ENCODE measurements around the gene FCGR1A.
"Not testable (repeated sequence)": the region's sequence is repeated elsewhere in the genome, so short reads cannot be mapped to it uniquely, and the experiment has no call there.

Gene FCGR1A

DNA sequence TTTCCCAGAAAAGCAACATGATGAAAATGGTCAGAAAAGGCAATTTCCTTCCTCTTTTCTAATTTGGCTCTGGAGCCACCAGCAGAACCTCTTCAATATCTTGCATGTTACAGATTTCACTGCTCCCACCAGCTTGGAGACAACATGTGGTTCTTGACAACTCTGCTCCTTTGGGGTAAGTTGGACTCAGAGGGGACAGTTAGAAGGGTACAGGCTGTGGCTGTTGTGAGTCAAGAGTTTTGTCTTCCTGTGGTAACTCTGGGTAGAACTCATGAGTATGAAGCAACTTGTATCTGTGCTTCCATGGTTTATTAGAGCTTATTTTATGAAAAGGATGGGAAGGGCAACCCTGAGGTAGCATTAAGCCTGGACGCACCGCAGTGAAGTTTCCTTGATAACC is at the start of gene FCGR1A:
Gene FCGR1A (plus strand): TSS at position 95 of the 400 bp plus-strand sequence. CDS start 50 bp downstream, at position 145.
- DNase-seq = not testable (repeated sequence)

DNA sequence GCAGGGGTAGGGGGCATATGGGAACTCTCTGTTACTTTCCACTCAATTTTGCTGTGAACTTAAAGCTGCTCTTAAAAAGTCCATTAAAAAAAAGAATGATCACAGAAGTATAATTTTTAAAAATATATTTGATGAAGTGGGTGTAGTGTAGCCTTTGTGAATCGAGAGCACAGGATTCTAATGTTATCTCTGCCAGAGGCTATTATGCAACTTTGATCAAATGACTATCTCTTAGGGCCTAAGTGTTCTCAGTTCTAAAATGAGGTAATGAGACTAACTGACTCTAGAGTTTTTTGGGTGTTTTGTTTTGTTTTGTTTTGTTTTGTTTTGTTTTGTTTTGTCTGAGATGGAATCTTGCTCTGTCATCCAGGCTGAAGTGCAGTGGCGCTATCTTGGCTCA is 49.7 kb upstream of the FCGR1A start:
- DNase-seq = not testable (repeated sequence)

DNA sequence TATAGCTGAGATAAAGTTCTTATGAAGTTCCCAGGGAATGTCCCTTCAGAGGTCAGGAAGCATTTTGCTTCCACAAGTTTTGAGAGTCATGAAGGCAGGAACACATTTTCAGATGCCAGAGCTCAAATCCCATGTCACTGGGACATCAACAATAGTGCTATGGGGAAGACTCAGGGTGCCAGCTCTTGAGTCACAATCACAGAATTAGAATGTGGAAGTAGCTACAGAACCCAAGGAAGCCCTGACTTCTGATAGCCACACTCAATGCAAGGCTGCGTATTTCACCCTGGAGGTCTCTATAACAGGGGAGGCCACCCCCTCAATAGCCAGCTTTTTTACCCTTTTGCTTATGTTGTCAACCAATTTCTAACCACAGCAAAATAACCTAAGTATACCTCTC is 47.8 kb upstream of the FCGR1A start:
- not testable (repeated sequence) for DNase-seq

DNA sequence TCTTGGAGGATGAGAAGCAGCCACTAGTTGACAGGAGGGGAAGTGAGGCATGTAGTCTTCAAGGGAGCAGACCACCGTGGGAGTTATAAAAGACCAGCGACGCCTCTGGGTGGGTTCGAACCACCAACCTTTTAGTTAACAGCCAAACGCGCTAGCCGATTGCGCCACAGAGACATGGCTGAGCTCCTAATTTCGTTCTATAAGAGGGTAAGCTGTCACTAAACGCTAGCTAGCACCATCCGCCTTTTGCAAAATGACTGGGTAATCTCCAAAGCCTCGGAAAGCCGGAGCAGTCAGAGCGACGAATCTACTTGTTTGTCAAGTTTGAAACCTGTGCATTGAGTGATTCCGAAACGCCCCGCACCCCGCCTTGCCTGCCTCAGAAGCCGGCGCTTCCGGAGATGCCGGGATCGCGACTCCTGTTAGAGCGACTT is 42.3 kb upstream of the FCGR1A start:
- DNase-seq = not testable (repeated sequence)

DNA sequence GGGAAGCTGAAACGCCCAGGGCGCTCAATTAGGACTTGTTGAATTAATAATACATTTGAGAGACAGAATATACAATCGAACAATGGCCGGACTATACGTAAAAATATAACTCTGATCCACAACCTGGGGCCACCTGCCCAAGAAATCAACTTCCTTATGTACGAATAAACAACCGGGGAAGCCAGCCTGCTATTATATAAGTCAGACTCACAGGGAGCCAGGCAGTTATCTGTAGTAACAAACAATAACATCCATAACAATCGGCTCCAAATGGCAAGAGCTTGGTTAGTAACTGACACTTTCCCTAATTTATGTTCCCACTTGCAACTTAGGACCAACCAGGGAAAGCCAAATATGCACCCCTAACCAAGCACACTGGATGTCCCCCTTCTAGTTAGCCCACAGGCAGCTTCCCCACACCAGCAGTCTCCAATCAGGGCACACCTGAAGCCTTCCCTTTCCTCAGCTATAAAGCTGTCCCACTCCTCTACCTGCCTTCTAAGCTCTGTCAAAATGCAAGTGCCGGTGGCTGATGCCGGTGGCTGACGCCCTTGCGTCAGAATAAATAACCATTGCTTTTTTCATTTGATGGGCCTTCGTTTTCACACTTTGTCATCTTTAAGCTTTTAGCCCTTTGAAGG is 41.8 kb upstream of the FCGR1A start:
- DNase-seq = not testable (repeated sequence)

DNA sequence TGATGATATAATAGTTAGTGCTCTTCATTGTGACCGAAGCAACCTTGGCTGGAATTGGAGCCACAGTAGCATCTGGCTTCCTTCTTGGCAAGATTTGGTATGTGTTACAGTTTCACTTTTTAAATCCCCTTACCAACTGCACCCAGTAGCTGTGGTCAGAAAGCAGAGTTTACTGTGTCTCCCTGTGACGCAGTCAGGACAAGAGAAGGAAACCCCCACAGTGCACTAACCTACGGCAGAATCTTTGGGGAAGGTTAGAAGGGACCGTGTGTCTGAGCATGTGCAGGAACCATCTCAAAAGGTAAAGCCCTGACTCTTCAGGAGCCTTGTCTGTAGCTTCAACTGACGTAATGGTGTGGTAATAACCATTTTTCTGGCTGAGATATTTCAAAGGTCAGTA is 40.6 kb upstream of the FCGR1A start:
- not testable (repeated sequence) for DNase-seq

DNA sequence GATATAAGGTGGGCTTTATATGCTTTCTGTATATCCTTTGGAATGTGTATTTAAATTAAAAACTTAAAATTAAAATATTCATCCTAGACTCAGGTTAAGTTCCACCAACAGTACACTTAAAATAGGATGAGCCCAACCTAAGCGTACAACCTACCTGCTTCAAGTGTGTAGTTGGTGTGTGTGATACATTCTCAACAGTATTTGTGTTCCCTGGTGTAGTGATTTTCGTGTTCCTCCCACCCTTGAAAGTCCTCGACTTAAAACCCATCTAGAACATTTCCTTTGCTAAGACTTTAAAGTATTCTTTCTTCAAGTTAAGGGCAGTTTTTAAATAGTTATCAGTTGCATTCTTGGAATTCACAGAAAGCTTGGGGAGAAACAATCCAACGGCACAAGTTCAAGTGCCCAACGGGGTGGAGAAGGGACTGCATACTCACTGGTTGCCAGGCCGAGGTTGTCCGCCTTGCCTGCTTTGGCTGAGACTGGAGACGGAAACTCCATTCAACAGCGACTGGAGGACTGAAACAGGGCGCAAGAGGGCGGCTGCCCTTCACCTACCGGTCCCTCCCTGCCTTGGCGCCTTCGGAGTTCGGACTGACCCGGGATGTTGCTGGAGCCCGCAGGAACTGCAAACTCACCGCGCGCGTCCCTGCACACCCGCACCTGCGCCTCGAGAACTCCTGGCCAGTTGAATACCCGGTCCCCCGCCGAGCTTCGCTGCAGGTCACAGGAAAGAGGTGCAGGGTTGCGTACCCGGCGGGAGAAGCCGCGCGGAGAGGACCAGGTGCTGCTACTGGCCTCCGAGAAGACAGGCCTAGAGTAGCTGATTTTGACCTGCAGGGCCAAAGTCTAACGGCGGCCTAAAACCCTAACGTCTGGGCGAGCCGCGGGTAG is 35.8 kb upstream of the FCGR1A start:
- not testable (repeated sequence) for DNase-seq

DNA sequence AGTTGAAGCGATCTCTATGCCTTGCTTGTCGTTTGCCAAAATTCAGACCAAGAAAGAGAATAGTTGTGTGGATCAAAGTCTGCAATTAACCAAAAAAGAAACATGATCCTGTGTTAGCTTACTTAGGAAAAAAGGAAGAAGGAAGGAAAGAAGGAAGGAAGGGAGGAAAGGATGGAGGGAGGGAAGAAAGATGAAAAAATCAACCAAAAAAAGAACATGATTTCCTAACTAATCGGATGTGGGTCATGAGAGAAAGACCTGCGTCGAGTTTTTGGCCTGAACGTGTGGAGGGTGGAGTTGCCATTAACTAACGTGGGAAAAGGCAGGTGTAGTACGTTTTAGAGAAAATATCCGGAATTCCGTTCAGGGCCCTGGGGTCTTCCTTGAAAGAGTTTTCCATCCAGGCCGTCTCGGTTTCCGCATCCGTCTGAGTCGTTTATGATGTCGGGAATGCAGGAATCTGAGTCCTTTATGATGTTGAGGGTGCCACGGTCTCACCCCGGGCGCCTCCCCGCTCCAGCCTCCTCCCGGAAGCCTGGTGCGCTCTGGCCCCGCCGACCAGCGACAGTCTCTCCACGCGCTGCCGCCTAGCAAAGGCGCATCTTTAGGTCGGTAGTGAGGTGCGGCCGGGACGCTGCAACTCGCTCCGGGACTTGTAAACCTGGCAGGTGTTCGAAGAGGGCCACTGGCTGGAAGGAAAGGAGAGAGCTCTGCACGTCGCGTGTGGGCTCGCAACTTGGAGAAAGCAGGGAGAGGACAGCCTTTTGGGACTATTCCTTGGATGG is 34.9 kb upstream of the FCGR1A start:
- not testable (repeated sequence) for DNase-seq

DNA sequence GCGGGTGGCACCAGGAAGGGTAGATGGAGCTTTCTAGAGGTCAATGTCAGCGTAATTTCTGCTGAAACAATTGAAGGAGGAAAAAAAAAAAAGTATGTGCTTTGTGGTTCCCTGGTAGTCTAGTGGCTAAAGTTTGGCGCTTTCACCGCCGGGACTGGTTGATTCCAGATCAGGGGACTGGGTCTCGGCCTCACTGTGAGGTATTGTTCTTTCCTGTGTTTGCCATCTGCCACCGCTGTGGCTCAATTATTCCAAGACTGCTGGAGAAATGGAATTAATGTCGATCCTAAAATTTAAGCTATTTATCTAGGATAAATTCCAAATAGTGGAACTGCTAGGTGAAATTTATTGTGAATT is 34.4 kb upstream of the FCGR1A start:
- DNase-seq = not testable (repeated sequence)

DNA sequence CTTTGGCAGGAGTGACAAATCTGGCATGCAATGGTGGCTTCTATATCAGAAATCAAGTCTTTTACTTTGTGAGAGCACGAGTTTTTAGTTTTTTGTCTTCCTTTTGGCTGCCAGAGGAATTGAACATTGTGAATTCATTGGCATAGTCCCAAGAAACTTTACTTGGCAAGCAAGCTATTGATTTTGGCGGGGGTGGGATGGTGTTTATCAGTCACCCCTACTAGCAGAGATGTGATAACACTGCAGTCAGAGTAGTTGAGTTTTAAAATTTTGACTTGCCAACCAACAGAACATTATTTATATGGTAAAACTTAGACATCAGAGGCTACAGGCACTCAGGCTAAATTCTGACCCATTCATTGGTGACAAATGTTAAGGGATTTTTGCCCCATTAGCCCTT is 31.9 kb upstream of the FCGR1A start:
- not testable (repeated sequence) for DNase-seq

DNA sequence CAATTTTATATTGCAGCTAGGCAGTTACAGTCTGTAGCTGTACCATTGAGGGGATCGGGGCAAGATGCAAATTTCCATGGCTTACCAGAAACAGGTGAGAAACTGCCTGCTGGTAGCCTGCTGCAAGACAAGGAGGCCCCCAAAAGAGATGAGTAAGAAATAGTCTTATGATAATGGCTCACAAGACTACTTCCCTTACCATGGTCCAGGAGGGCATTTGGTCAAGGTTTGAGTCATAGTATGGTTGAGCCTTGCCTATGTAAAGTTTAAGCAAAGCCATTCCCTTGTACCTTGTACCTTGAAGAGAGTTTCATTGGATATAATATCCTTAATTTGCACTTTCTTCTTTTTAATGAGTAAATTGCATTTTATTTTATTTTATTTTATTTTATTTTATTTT is 30.3 kb upstream of the FCGR1A start:
- DNase-seq = not testable (repeated sequence)

DNA sequence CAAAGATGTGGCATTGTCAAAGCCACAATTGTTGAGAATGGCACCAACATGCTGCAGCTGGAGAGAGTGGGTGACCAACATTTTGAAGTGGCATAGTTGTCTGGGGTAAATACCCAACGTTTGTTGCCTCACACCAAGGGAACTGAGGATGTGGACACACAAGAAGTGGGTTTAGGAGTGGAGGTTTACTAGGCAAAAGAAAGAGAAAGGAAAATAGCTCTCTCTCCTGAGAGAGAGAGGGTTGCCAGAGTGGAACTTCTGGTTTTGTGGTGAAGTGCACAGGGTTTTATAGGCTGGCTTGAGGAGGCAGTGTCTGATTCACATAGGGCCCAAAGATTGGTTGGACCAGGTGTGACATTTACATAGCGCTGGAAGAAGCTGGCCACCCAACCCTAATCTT is 29.0 kb upstream of the FCGR1A start:
- not testable (repeated sequence) for DNase-seq

DNA sequence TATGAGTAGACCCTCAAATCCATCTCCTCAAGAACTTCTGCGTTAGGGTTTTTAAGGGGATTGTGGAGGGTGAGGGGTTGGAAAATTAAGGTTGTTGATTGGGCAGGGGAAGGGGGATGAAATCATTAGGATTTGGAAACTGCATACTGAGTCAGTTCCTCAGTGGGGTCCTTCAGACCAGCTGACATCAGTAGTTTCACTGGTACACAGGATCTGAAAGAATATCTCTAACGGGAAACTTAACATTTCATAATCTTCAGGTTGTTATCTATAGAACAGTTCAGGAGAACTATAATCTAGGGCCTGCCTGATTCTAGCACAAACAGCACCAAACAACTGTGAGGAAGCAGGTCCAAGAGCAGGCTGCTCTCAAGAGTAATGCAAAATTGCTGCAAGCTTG is 27.2 kb upstream of the FCGR1A start:
- DNase-seq = not testable (repeated sequence)

DNA sequence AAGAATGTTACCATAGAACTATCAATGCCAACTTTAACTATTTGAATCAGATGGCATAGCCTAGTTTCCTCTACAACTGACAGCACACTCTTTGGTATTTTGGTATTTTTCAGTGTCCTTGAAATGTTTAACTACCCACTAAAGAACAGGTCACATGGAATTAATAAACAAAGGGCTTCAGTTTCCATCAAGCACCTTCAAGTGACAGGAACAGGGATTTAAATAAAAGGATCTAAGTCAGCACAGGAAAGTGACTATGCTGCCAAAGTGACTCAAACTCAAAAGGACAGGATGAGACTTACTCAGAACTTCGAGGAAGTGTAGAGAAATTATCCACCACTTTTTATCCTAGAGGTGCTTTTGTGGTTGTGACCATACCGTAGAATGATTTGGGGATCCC is 20.2 kb upstream of the FCGR1A start:
- DNase-seq = not testable (repeated sequence)

DNA sequence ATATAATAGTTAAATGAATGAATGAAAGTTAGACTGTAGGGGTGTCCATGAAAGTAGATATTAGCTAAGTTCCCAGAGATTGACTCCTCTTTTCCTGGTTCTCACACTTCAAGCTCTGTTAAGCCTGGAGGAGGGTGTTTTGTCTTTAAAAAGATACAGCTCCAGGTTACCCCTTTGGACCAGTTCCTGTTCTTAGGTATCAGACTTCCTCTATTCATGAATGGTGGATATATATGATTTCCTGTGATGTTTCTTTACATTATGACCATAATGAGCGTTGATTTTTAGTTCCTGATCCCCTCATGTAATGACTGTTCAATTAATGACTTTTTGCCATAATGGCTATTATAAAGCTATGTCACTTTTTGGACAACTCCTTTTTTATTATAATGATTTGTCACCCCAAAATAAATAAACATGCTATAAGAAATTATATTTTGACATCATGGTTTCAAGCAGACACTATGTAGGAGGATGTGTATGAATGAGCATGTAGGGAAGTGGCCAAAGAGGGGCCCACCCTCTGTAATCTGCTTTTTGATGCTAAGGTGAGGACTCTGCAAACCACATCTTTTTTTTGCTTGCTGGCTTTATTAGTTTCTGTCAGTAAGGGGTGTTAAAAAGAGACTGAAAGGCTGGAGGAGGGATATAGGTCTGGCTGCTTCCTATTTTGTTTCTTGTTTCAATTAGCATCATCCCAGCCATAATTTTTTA is 18.2 kb upstream of the FCGR1A start:
- DNase-seq = not testable (repeated sequence)

DNA sequence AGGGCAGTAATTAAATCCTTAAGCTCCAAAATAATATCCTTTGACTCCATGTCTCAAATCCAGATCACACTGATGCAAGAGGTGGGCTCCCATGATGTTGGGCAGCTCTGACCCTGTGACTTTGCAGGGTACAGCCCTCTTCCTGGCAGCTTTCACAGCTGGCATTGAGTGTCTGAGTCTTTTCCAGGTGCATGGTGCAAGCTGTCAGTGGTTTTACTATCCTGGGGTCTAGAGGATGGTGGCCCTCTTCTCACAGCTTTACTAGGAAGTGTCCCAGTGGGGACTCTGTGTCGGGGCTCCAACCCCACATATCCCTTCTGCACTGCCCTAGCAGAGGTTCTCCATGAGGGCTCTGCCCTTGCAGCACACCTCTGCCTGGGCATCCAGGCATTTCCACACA is 16.3 kb upstream of the FCGR1A start:
- not testable (repeated sequence) for DNase-seq

DNA sequence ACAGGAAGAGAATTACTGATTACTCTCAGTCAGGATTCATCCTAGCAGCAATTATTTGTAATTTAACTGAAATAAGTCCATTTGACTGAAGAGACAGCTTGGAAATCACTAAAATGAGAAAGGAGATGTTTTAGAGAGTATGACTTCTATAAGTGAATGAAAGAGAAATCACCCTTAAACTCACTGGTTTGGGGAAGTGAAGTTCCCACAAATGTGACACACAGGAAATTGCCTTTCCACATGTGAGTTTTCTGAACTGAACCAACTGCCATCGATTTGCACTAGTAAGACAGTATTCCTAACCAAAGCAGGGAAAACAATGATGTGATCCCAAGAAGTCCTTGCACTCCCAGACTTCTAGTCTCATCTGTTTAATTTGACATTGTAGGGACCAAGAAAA is 13.3 kb upstream of the FCGR1A start:
- DNase-seq = not testable (repeated sequence)

DNA sequence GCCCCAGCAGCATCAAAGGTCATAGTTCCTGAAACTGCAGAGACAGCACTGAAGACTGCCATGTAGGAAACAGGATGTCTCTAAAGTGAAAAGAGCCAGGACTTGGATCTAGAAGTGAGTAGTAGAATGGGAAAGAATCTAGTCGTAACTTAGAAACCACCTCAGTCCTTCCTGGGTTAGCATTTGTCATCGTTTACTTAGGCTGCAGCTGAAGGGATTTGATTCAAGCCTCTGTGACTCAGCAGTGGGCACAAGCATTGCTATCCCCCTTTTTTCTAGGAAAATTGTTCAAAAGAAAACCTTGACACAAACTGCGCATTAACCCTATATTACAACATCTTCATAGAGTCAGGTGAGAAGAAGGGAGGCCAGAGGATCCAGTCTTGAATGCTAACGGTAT is 11.8 kb upstream of the FCGR1A start:
- DNase-seq = not testable (repeated sequence)

DNA sequence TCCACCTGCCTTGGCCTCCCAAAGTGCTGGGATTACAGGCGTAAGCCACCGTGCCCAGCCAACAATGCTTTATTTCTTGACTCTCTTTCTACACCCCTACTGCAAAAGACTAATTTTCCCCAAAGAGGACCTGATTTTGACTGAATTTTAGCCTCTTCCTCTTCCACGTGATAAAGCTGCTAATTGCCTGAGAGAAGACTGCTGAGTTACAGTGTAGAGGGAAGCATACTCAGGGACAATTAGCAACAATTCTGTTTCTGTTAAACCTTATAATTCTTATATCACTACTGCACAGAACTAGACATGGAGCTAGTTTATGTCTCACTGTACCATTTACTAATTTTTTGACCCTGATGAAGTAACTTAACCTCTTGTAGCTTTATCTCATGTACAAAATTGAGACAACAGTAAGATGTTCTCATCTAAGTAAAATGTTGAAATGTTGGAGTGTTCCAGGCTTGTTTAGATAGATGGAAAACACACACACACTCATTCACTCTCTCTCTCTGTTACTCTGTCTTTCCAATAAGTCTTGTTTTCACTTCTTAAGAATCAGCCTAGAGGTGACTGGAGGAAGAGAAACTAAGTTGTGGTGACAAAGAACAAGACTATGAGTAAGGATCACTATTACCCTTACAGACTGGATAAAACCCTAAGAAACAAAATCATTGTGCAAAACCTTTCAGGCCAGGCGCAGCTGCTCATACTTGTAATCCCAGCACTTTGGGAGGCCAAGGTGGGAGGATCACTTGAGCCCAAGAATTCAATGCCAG is 10.7 kb upstream of the FCGR1A start:
- not testable (repeated sequence) for DNase-seq

DNA sequence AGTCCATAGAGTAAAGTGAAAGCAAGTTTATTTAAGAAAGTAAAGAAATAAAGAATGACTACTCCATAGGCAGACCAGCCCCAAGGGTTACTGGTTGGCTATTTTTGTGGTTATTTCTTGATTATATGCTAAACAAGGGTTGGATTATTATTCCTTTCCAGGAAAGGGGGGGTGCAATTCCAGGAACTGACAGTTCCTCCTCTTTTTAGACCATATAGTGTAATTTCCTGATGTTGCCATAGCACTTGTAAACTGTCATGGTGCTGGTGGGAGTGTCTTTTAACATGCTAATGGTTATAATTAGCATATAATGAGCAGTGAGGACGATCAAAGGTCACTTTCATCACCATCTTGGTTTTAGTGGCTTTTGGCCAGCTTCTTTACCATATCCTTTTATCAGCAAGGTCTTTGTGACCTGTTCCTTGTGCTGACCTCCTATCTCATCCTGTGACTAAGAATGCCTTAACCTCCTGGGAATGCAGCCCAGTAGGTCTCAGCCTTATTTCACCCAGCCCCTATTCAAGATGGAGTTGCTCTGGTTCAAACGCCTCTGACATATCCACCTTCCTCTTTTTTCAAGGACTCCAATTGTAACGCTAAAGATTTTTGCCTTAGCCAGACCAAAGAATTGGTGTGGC is 6.9 kb upstream of the FCGR1A start:
- not testable (repeated sequence) for DNase-seq

DNA sequence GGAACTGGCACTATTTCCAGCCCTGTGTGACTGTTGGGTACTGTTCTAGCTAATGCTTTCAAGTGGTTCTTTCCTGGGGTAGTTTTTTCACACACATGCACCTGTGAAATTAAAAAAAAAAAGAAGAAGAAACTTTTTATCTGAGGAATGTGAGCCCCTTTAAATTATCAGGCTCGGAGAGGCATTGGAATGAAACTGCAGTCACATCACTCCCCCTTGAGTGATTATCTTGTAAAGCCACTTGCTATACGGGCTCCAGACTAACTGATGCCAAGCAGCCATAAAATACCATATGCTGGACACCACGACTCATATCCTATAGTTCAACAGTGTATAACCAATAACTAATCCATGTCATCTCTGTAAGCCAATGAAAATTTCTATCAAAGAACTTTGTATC is 5.4 kb upstream of the FCGR1A start:
- DNase-seq = not testable (repeated sequence)

Measured in kidney glomerular epithelial cell (primary cell).